MM.1S (cell line): ENCODE results near the gene SHC1.

ENCODE experiments used
- DNase-seq: peaks from one replicate; pipeline ENCODE4 v3.0.0-alpha.2; 2015
- H2AFZ ChIP-seq: fragments of 300-600 bp; sonication (generic); 2 replicates; pipeline ENCODE4 v1.6.0; 2016; ENCODE audit warnings: antibody characterized with exemption, low read length
- H3F3A ChIP-seq: fragments of 300-600 bp; sonication (generic); 2 replicates; pipeline ENCODE4 v1.6.1; 2016; ENCODE audit warnings: mild to moderate bottlenecking, antibody characterized with exemption, low read length, moderate library complexity, mixed read lengths; ENCODE audit not compliant: insufficient read depth
- H3K27ac ChIP-seq: fragments of 300-600 bp; sonication (generic); 2 replicates; pipeline ENCODE4 v1.5.1; 2016; ENCODE audit warnings: mild to moderate bottlenecking, low read length
- H3K27me3 ChIP-seq: fragments of 300-600 bp; sonication (generic); replicated peaks from 2 replicates; pipeline ENCODE4 v1.6.0; 2016; ENCODE audit warnings: low read length; ENCODE audit not compliant: insufficient read depth
- H3K36me3 ChIP-seq: fragments of 300-600 bp; sonication (generic); replicated peaks from 2 replicates; pipeline ENCODE4 v1.6.1; 2016; ENCODE audit warnings: mild to moderate bottlenecking, low read length, mixed read lengths; ENCODE audit not compliant: insufficient read depth
- H3K4me1 ChIP-seq: fragments of 300-600 bp; sonication (generic); 2 replicates; pipeline ENCODE4 v1.6.1; 2016; ENCODE audit warnings: low read length, mixed read lengths
- H3K4me2 ChIP-seq: fragments of 300-600 bp; sonication (generic); 2 replicates; pipeline ENCODE4 v1.6.0; 2016; ENCODE audit warnings: low read depth, low read length
- H3K4me3 ChIP-seq: fragments of 300-600 bp; sonication (generic); 2 replicates; pipeline ENCODE4 v1.5.1; 2016; ENCODE audit warnings: low read length, mixed read lengths
- H3K79me2 ChIP-seq: fragments of 300-600 bp; sonication (generic); 2 replicates; pipeline ENCODE4 v1.6.1; 2016; ENCODE audit warnings: mixed run types, low read length, mixed read lengths
- H3K9ac ChIP-seq: fragments of 300-600 bp; sonication (generic); 2 replicates; pipeline ENCODE4 v1.6.1; 2016; ENCODE audit warnings: low read length, mixed read lengths
- H3K9me2 ChIP-seq: fragments of 300-600 bp; sonication (generic); replicated peaks from 2 replicates; pipeline ENCODE4 v1.6.1; 2016; ENCODE audit warnings: mild to moderate bottlenecking, low read length, mixed read lengths; ENCODE audit not compliant: insufficient read depth
- H3K9me3 ChIP-seq: fragments of 300-600 bp; sonication (generic); replicated peaks from 2 replicates; pipeline ENCODE4 v1.6.1; 2016; ENCODE audit warnings: mild to moderate bottlenecking, low read length, mixed read lengths; ENCODE audit not compliant: insufficient read depth
- H4K20me1 ChIP-seq: fragments of 300-600 bp; sonication (generic); 2 replicates; pipeline ENCODE4 v1.6.1; 2016; ENCODE audit warnings: mild to moderate bottlenecking, low read length, moderate library complexity, mixed read lengths; ENCODE audit not compliant: insufficient read depth
- CTCF ChIP-seq: fragments of 300-600 bp; sonication (generic); IDR thresholded peaks from 2 replicates; pipeline ENCODE4 v1.5.1; 2016; ENCODE audit warnings: antibody characterized with exemption, low read length, mixed read lengths
- EZH2 ChIP-seq: fragments of 300-600 bp; sonication (generic); optimal IDR thresholded peaks from 2 replicates; pipeline ENCODE3; 2017; ENCODE audit warnings: low read depth, mild to moderate bottlenecking, antibody characterized with exemption, low read length, mixed read lengths
- EZH2phosphoT487 ChIP-seq: fragments of 300-600 bp; sonication (generic); IDR thresholded peaks from 2 replicates; pipeline ENCODE4 v1.6.1; 2018; ENCODE audit warnings: antibody characterized with exemption, low read length

Gene SHC1

GRCh38 chr1:154969246-154969645, 1.3 kb downstream of the SHC1 start:
- peaks cover 20% of the 10 kb centered on the region for H3K36me3 ChIP-seq
- no peaks in the 10 kb centered on the region for H3K27me3 ChIP-seq
- no peak overlapping the region; the same call in 1 of the 2 replicates for H3K9ac ChIP-seq
- peaks cover 92% of the 10 kb centered on the region for H3K79me2 ChIP-seq
- no peak overlapping the region for H3K27ac ChIP-seq
- no peak overlapping the region for H3K4me3 ChIP-seq
- no peaks in the 10 kb centered on the region for H4K20me1 ChIP-seq
- peaks cover 34% of the 10 kb centered on the region for H3K4me1 ChIP-seq
- H3F3A ChIP-seq, result peaks cover 22% of the 10 kb centered on the region
- H3K9me2 ChIP-seq, result no peaks in the 10 kb centered on the region
- TF ChIP-seq EZH2 (no peak), EZH2phosphoT487 (no peak), CTCF (no peak)
- no peak for DNase-seq
- H2AFZ ChIP-seq, result no peak overlapping the region
- H3K9me3 ChIP-seq, result no peaks in the 10 kb centered on the region
- peak overlapping the region; percentile 86; the same call in 1 of the 2 replicates for H3K4me2 ChIP-seq

GRCh38 chr1:154968731-154969130, 1.8 kb downstream of the SHC1 start:
- Histone ChIP-seq H3K9me3 (no peaks in the 10 kb centered on the region), H3K9ac (no peak overlapping the region; the same call in 1 of the 2 replicates), H3K9me2 (no peaks in the 10 kb centered on the region), H4K20me1 (no peaks in the 10 kb centered on the region), H3F3A (peaks cover 22% of the 10 kb centered on the region), H3K27ac (no peak overlapping the region), H3K4me3 (no peak overlapping the region), H3K4me1 (peaks cover 38% of the 10 kb centered on the region), H3K27me3 (no peaks in the 10 kb centered on the region), H3K79me2 (peaks cover 96% of the 10 kb centered on the region), H3K36me3 (peaks cover 21% of the 10 kb centered on the region), H2AFZ (no peak overlapping the region), H3K4me2 (no peak overlapping the region)
- TF ChIP-seq CTCF, result no peak
- TF ChIP-seq EZH2phosphoT487, result no peak
- TF ChIP-seq EZH2, result no peak
- DNase-seq, result no peak

GRCh38 chr1:154967331-154967950, 3.1 kb downstream of the SHC1 start:
- Histone ChIP-seq H3K9me2 (no peaks in the 10 kb centered on the region), H3K4me2 (no peak overlapping the region), H3K27me3 (no peaks in the 10 kb centered on the region), H3K27ac (no peak overlapping the region), H3K79me2 (peaks cover 96% of the 10 kb centered on the region), H2AFZ (no peak overlapping the region), H3K9me3 (no peaks in the 10 kb centered on the region), H3K4me1 (peaks cover 45% of the 10 kb centered on the region), H3F3A (peaks cover 21% of the 10 kb centered on the region), H3K9ac (no peak overlapping the region), H3K4me3 (no peak overlapping the region), H3K36me3 (peaks cover 25% of the 10 kb centered on the region), H4K20me1 (no peaks in the 10 kb centered on the region)
- DNase-seq, result no peak
- TF ChIP-seq EZH2 (no peak), CTCF (no peak), EZH2phosphoT487 (no peak)
